Duodenal mucosa (tissue), 2 donors: Measurements from ENCODE around the gene CAMK2G.

Experiments
- H3K27ac ChIP-seq: one replicate; pipeline ENCODE4 v1.7.0; 2013; ENCODE audit warnings: low read depth, low read length
- H3K27me3 ChIP-seq, 2 donors: one replicate each; pipeline ENCODE4 v1.7.0; 2013; ENCODE audit warnings: low read length in 2 of 2, control low read depth in 1 of 2; ENCODE audit not compliant: insufficient read depth in 2 of 2, control insufficient read depth in 1 of 2
- H3K36me3 ChIP-seq, 2 donors: one replicate each; pipeline ENCODE4 v1.7.0; 2013; ENCODE audit warnings: low read length in 2 of 2, control low read depth in 1 of 2; ENCODE audit not compliant: insufficient read depth in 2 of 2, control insufficient read depth in 1 of 2
- H3K4me1 ChIP-seq, 2 donors: one replicate each; pipeline ENCODE4 v1.7.0; 2013; ENCODE audit warnings: low read length in 2 of 2, control low read depth in 1 of 2; ENCODE audit not compliant: insufficient read depth in 2 of 2, control insufficient read depth in 1 of 2
- H3K4me3 ChIP-seq, 2 donors: one replicate each; pipeline ENCODE4 v1.7.0; 2013; ENCODE audit warnings: low read length in 2 of 2, low read depth in 1 of 2
- H3K9ac ChIP-seq, 2 donors: one replicate each; pipeline ENCODE4 v1.7.0; 2013; ENCODE audit warnings: low read length in 2 of 2, low read depth in 1 of 2
- H3K9me3 ChIP-seq, 2 donors: one replicate each; pipeline ENCODE4 v1.7.0; 2013; ENCODE audit warnings: low read length in 2 of 2, control low read depth in 1 of 2; ENCODE audit not compliant: control insufficient read depth in 1 of 2

CAMK2G gene

GRCh38 chr10:73814896-73815718 lies 59.2 kb downstream of the CAMK2G start:
- Histone ChIP-seq H3K27me3 (no peaks in the 10 kb centered on the region), H3K27ac (no peak overlapping the region), H3K4me3 (no peak overlapping the region), H3K9me3 (no peaks in the 10 kb centered on the region), H3K36me3 (peaks cover 26 to 61% of the 10 kb centered on the region in 2 donors), H3K9ac (no peak overlapping the region), H3K4me1 (peaks cover 16 to 18% of the 10 kb centered on the region in 2 donors)

DNA sequence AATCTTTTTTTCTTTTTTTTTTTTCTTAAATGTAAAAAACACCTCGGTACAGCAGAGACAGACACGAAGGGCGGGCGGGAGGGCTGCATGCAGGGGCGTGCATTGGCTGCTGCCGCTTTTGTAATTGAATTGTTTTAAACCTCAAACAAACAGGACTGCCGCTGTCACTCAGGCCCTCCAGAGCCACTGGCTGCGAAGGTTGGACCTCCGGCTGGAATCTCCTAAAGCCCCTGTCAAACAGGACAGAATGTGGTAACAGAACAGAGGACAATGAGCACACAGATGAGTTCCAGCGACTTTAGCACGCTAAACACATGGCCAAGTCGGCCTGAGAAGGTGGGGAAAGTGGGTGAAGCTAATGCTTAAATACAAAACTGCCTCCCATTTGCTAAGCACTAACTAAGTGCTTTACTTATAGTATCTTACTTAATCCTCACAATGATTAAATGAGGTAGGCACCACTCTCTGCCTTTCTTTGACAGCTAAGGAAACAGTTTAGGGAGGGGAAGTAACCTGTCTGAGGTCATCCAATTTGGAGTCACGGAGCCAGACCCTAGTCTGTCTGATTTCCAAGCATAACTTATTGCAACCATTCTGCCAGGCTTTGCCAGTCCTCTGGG lies 60.0 kb downstream of the CAMK2G start:
- H3K36me3 ChIP-seq: peaks cover 26 to 58% of the 10 kb centered on the region in 2 donors
- H3K9ac ChIP-seq: no peak overlapping the region
- H3K27ac ChIP-seq: no peak overlapping the region
- no peaks in the 10 kb centered on the region for H3K27me3 ChIP-seq
- H3K9me3 ChIP-seq: no peaks in the 10 kb centered on the region
- H3K4me3 ChIP-seq: no peak overlapping the region
- H3K4me1 ChIP-seq: peaks cover 11 to 14% of the 10 kb centered on the region in 2 donors

- Histone ChIP-seq H3K4me1 (peaks cover 4 to 10% of the 10 kb centered on the region in 2 donors), H3K9me3 (no peaks in the 10 kb centered on the region), H3K4me3 (no peak overlapping the region), H3K9ac (no peak overlapping the region), H3K27me3 (no peaks in the 10 kb centered on the region), H3K27ac (no peak overlapping the region), H3K36me3 (peaks cover 28 to 51% of the 10 kb centered on the region in 2 donors)
These were observed 61.0 kb downstream of the CAMK2G start for GRCh38 chr10:73813333-73813732.

DNA sequence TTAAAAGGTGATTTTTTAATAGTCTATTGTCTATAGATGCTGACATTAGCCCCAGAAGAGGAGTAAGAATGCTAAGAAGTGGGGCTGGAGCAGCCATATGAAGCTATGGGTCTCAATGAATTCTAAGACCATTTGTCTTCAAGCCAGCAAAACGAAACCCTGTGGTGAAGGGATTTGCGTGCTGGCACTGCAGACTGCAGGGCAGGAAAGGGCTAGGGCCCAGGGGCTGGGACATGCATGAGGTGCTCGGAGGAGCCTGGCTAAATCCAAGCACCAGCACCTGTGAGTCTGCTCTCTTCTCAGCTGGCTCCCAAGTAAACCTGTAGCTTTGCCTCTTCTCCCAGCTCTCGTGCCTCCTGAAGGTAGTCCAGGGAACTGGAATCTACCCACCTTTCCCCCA lies 61.7 kb downstream of the CAMK2G start:
- H3K9me3 ChIP-seq: no peaks in the 10 kb centered on the region
- peaks cover 4 to 10% of the 10 kb centered on the region in 2 donors for H3K4me1 ChIP-seq
- no peak overlapping the region for H3K27ac ChIP-seq
- H3K36me3 ChIP-seq: peaks cover 35 to 51% of the 10 kb centered on the region in 2 donors
- H3K4me3 ChIP-seq: no peak overlapping the region
- H3K27me3 ChIP-seq: no peaks in the 10 kb centered on the region
- no peak overlapping the region for H3K9ac ChIP-seq

GRCh38 chr10:73810735-73811465 lies 63.5 kb downstream of the CAMK2G start:
- Histone ChIP-seq H3K27ac (peak overlapping the region; percentile 81), H3K36me3 (peaks cover 39 to 54% of the 10 kb centered on the region in 2 donors)

GRCh38 chr10:73810358-73810734 lies 64.0 kb downstream of the CAMK2G start:
- no peaks in the 10 kb centered on the region for H3K9me3 ChIP-seq
- no peaks in the 10 kb centered on the region for H3K27me3 ChIP-seq
- peak overlapping the region; percentile 74 to 79 for H3K4me3 ChIP-seq
- H3K27ac ChIP-seq: no peak overlapping the region
- H3K4me1 ChIP-seq: peaks cover 4 to 10% of the 10 kb centered on the region in 2 donors
- peak overlapping the region; percentile 55 to 64 for H3K9ac ChIP-seq
- H3K36me3 ChIP-seq: peaks cover 44 to 59% of the 10 kb centered on the region in 2 donors

More at GRCh38 chr10:73810735-73811465, 63.5 kb downstream of the CAMK2G start:
- no peaks in the 10 kb centered on the region for H3K27me3 ChIP-seq
- H3K9me3 ChIP-seq: no peaks in the 10 kb centered on the region
- peak overlapping the region; percentile 55 to 64 for H3K9ac ChIP-seq
- H3K4me3 ChIP-seq: peak overlapping the region; percentile 74 to 79
- H3K4me1 ChIP-seq: peaks cover 4 to 10% of the 10 kb centered on the region in 2 donors

DNA sequence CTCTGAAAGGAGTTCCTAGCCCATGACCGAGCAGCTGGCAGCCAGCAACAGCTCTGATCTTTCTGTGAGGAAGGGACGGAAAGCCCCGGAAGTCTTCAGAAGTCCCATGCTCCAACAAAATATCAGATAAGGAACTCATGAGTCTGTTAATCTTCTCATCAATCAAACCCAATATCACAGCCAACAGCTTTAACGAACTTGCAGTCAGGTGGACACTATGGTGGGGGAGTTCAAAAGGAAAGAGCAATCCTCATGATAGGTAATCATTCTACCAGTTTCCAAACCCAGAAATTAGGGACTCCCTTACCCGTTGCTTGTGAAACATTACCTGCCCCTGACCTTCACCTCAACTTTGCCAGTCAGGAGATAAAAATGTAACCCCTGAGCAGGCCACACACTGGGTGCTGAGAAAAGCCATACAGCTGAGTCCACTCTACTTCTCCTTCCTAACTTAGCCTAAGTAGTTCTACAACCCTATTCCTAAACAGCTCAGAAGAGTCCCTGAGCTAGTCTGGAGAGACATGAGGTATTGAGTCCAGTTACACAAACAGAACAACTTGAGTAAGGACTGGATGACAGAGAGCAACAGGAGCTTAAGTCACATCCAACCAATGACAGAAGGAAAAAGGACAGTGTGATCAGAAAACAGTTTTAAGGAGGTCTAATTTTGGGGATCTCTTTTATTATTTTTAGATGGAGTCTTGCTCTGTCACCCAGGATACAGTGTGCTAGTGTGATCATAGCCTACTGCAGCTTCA lies 65.1 kb downstream of the CAMK2G start:
- Histone ChIP-seq H3K9ac (no peak overlapping the region), H3K4me3 (no peak overlapping the region), H3K36me3 (peaks cover 36 to 60% of the 10 kb centered on the region in 2 donors), H3K27me3 (no peaks in the 10 kb centered on the region), H3K4me1 (peaks cover 4 to 10% of the 10 kb centered on the region in 2 donors), H3K9me3 (no peaks in the 10 kb centered on the region), H3K27ac (no peak overlapping the region)

- H3K4me1 ChIP-seq: peaks cover 4 to 10% of the 10 kb centered on the region in 2 donors
- H3K9ac ChIP-seq: no peak overlapping the region
- no peaks in the 10 kb centered on the region for H3K27me3 ChIP-seq
- H3K4me3 ChIP-seq: no peak overlapping the region
- peaks cover 37 to 61% of the 10 kb centered on the region in 2 donors for H3K36me3 ChIP-seq
- H3K27ac ChIP-seq: no peak overlapping the region
- H3K9me3 ChIP-seq: no peaks in the 10 kb centered on the region
These were observed 66.1 kb downstream of the CAMK2G start for GRCh38 chr10:73808021-73808815.

DNA sequence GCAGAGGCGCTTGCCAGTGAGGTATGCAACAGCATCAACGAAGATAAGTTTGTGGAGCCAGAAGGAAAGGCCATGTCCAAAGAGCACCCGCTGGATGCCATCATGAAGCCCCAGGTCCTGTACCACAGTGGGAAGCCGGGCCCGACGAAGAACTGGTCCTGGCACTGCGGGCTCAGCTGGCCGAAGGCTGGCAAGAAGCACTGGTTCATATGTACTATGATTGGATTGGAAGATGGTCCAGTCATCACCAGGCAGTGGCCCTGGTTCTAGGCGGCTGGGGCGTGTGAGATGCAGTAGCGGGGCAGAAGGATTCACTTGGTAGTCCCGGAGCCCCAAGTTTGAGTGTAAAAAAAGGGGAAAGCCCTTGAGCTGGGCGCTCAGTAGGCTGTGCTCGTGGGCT lies 66.9 kb downstream of the CAMK2G start:
- Histone ChIP-seq H3K36me3 (peaks cover 43 to 63% of the 10 kb centered on the region in 2 donors), H3K4me1 (peaks cover 4 to 10% of the 10 kb centered on the region in 2 donors), H3K9ac (no peak overlapping the region), H3K27me3 (no peaks in the 10 kb centered on the region), H3K4me3 (no peak overlapping the region), H3K9me3 (no peaks in the 10 kb centered on the region), H3K27ac (no peak overlapping the region)
